K562 (cell line): ENCODE results near the gene ADAMTS7. TPM values are rescaled to one million over a fixed set of nuclear protein-coding genes. Genes with fewer than 3 reads are reported as not detected.

ENCODE experiments used
- ATAC-seq: fragments of 200-7000 bp; cut with Tn5 transposase; 3 replicates; pipeline ENCODE4 v1.9.1; 2020; ENCODE audit warnings: moderate library complexity
- BruUV-seq: library from RNA; stranded (reverse); fragments of 400-500 nt; replicated peaks from 2 replicates; lab custom pipeline; 2021; lab: Mats Ljungman, UMichigan
- CTCF ChIA-PET: fragments of 300-600 bp; formaldehyde crosslinking; extraction: SDS; loops from one replicate; lab custom pipeline; 2021; ENCODE audit warnings: low intra/inter-chr PET ratio; lab: Yijun Ruan, JAX
- POLR2A ChIA-PET: fragments of 300-600, 350-650 bp; sonication (Branson Sonifier 250); formaldehyde crosslinking; extraction: SDS; loops from one replicate; lab custom pipeline; 2021; ENCODE audit warnings: antibody characterized with exemption, inconsistent platforms; lab: Yijun Ruan, JAX
- DNase-seq, 4 experiments: peaks; one replicate each; pipeline versions ENCODE4 v3.0.0 to v3.0.0-alpha.2; 2011 to 2018; ENCODE audit warnings: low spot score in 3 of 4, mixed read lengths in 3 of 4; ENCODE audit errors: extremely low read depth in 1 of 4
- FAIRE-seq: peaks from 2 replicates; lab custom pipeline; 2011; peaks lifted over from hg19 to GRCh38; lab: Jason Lieb, UNC
- H2AFZ ChIP-seq: 2 replicates; pipeline ENCODE4 v1.6.0; 2011; ENCODE audit warnings: low read depth, low read length, control low read depth, inconsistent platforms
- H3K27ac ChIP-seq: fragments of 200-600 bp; 3 replicates; pipeline ENCODE4 v1.8.0; 2011; ENCODE audit warnings: low read depth, mild to moderate bottlenecking, control low read depth, inconsistent platforms, low read length, moderate library complexity, mixed read lengths; ENCODE audit errors: extremely low read depth
- H3K27me3 ChIP-seq, 2 experiments: fragments of 300-600 bp in 1 of 2; 2 replicates in 1 of 2; 3 replicates in 1 of 2; pipeline versions ENCODE4 v1.6.0 to v1.8.0; 2011; ENCODE audit warnings: inconsistent platforms in 2 of 2, low read length in 2 of 2, mild to moderate bottlenecking in 1 of 2, mixed read lengths in 1 of 2, moderate library complexity in 1 of 2; ENCODE audit not compliant: control insufficient read depth in 2 of 2, insufficient read depth in 2 of 2
- H3K36me3 ChIP-seq: fragments of 300-600 bp; 3 replicates; pipeline ENCODE4 v1.8.0; 2011; ENCODE audit warnings: mild to moderate bottlenecking, low read length, inconsistent platforms; ENCODE audit not compliant: control insufficient read depth, insufficient read depth
- H3K4me1 ChIP-seq, 2 experiments: fragments of 200-600 bp in 1 of 2; replicated peaks in 1 of 2; 2 replicates in 1 of 2; 3 replicates in 1 of 2; pipeline versions ENCODE4 v1.5.1 to v1.8.0; 2011; ENCODE audit warnings: inconsistent platforms in 2 of 2, low read length in 2 of 2, mild to moderate bottlenecking in 1 of 2, mixed read lengths in 1 of 2, moderate library complexity in 1 of 2; ENCODE audit not compliant: control insufficient read depth in 2 of 2, insufficient read depth in 2 of 2
- H3K4me2 ChIP-seq: 2 replicates; pipeline ENCODE4 v1.6.1; 2011; ENCODE audit warnings: low read length, control low read depth, inconsistent platforms, mixed read lengths; ENCODE audit not compliant: insufficient read depth
- H3K4me3 ChIP-seq: fragments of 200-600 bp; sonication (generic), shearing (Covaris generic); 2 replicates; pipeline ENCODE4 v1.5.1; 2016; ENCODE audit warnings: control low read depth, inconsistent platforms
- H3K79me2 ChIP-seq: fragments of 200-600 bp; 3 replicates; pipeline ENCODE4 v1.8.0; 2011; ENCODE audit warnings: low read length, inconsistent platforms; ENCODE audit not compliant: control insufficient read depth, insufficient read depth
- H3K9ac ChIP-seq, 2 experiments: 2 replicates each; pipeline versions ENCODE4 v1.6.0 to v1.6.1; 2011; ENCODE audit warnings: low read depth in 2 of 2, low read length in 2 of 2, control low read depth in 1 of 2, inconsistent platforms in 1 of 2, mild to moderate bottlenecking in 1 of 2, mixed read lengths in 1 of 2; ENCODE audit not compliant: insufficient read depth in 1 of 2
- H3K9me1 ChIP-seq: one replicate; pipeline ENCODE4 v1.6.0; 2011; ENCODE audit warnings: inconsistent platforms, mild to moderate bottlenecking, low read length, moderate library complexity; ENCODE audit not compliant: control insufficient read depth, insufficient read depth
- H3K9me3 ChIP-seq: replicated peaks from 2 replicates; pipeline ENCODE4 v1.5.1; 2011; ENCODE audit warnings: low read depth, low read length, inconsistent platforms; ENCODE audit not compliant: control insufficient read depth, insufficient read depth
- H4K20me1 ChIP-seq: replicated peaks from 2 replicates; pipeline ENCODE4 v1.6.1; 2011; ENCODE audit warnings: low read length, inconsistent platforms, mixed read lengths; ENCODE audit not compliant: control insufficient read depth, insufficient read depth
- ASH1L ChIP-seq: fragments of 450-650 bp; IDR thresholded peaks from 2 replicates; pipeline ENCODE4 v1.6.1; 2018; ENCODE audit warnings: borderline replicate concordance, mild to moderate bottlenecking, low read depth; ENCODE audit not compliant: partially characterized antibody
- HMG20A ChIP-seq: fragments of 450-650 bp; formaldehyde crosslinking; conservative IDR thresholded peaks from 2 replicates; pipeline ENCODE4 v1.4.0; 2020; ENCODE audit warnings: mild to moderate bottlenecking, mixed read lengths
- HMGXB4 ChIP-seq: sonication (generic); formaldehyde crosslinking; IDR thresholded peaks from 2 replicates; pipeline ENCODE4 v1.8.1; 2023; ENCODE audit warnings: mild to moderate bottlenecking, missing genetic modification reagents
- ID3 ChIP-seq, 2 experiments: fragments of 250-450 bp in 1 of 2; fragments of 450-650 bp in 1 of 2; sonication (Bioruptor Pico) in 1 of 2; IDR thresholded peaks; 2 replicates each; pipeline versions ENCODE4 v1.6.1 to v1.8.0; 2016 to 2021; ENCODE audit warnings: mild to moderate bottlenecking in 2 of 2, moderate library complexity in 2 of 2, missing compliant biosample characterization in 1 of 2, missing genetic modification characterization in 1 of 2
- NCOR1 ChIP-seq: fragments of 450-650 bp; IDR thresholded peaks from 2 replicates; pipeline ENCODE4 v1.6.1; 2016; ENCODE audit warnings: mild to moderate bottlenecking, moderate library complexity
- PATZ1 ChIP-seq: fragments of 250-450 bp; sonication (Bioruptor Pico); IDR thresholded peaks from 2 replicates; pipeline ENCODE4 v1.5.0; 2020; ENCODE audit warnings: mild to moderate bottlenecking, borderline replicate concordance
- USF2 ChIP-seq: sonication (generic); formaldehyde crosslinking; IDR thresholded peaks from 2 replicates; pipeline ENCODE4 v1.5.0; 2020; ENCODE audit warnings: missing genetic modification reagents
- ZBTB1 ChIP-seq: sonication (generic); formaldehyde crosslinking; IDR thresholded peaks from 2 replicates; pipeline ENCODE4 v1.8.1; 2023; ENCODE audit warnings: missing genetic modification reagents, low read depth, mild to moderate bottlenecking, borderline replicate concordance
- ZBTB7A ChIP-seq: IDR thresholded peaks from 2 replicates; pipeline ENCODE4 v1.6.1; 2011; ENCODE audit warnings: low read depth, mild to moderate bottlenecking, low read length, moderate library complexity, borderline replicate concordance; ENCODE audit not compliant: control insufficient read depth
- ZNF280B ChIP-seq: fragments of 250-450 bp; sonication (Bioruptor Pico); IDR thresholded peaks from 2 replicates; pipeline ENCODE4 v1.5.1; 2021; ENCODE audit warnings: mild to moderate bottlenecking
- ZNF316 ChIP-seq: fragments of 450-650 bp; IDR thresholded peaks from 2 replicates; pipeline ENCODE4 v1.6.1; 2016
- ZNF57 ChIP-seq: fragments of 450-650 bp; formaldehyde crosslinking; IDR thresholded peaks from 2 replicates; pipeline ENCODE4 v1.4.0; 2020; ENCODE audit warnings: mild to moderate bottlenecking, moderate library complexity
- ZNF75A ChIP-seq: fragments of 450-650 bp; formaldehyde crosslinking; IDR thresholded peaks from 2 replicates; pipeline ENCODE4 v1.4.0; 2020; ENCODE audit warnings: mild to moderate bottlenecking
- ZNF79 ChIP-seq: fragments of 250-450 bp; sonication (Bioruptor Pico); IDR thresholded peaks from 2 replicates; pipeline ENCODE4 v1.4.0; 2020; ENCODE audit warnings: low read depth, mild to moderate bottlenecking, moderate library complexity
- WGBS: fragments of 100-300 bp; shearing (Covaris generic); methylation state at CpG from one replicate; pipeline ENCODE4 v1.1.6; 2016; ENCODE audit warnings: low coverage, mixed read lengths; ENCODE audit not compliant: insufficient coverage; ENCODE audit errors: missing lambda C conversion rate; 5-methylcytosine and 5-hydroxymethylcytosine counted together
- in situ Hi-C: fragments of 300-500 bp; cut with MboI; formaldehyde crosslinking; loops from 4 replicates; pipeline ENCODE4 v1.15.0; 2018; ENCODE audit warnings: inconsistent platforms, mixed read lengths
- intact Hi-C: fragments of 100-400 bp; cut with micrococcal nuclease; formaldehyde crosslinking; loops from 2 replicates; pipeline ENCODE4 v1.14.2; 2022
- polyA plus RNA-seq, 8 experiments: library from polyadenylated mRNA; depleted of rRNA in 4 of 8; stranded (reverse) in 5 of 8; unstranded in 3 of 8; fragments of >200 nt; fragmentation: Nextera tagmentation in 2 of 8; fragmentation: Illumina TruSeq in 1 of 8; extraction: Ambion mirVana in 2 of 8; extraction: Trizol in 1 of 8; gene quantifications; 2 replicates each; pipeline versions ENCODE4 v1.2.1 to v1.2.3, GENCODE V29; 2011 to 2014; ENCODE audit warnings: inconsistent platforms in 1 of 8, missing spikeins in 1 of 8
- total RNA-seq, 7 experiments: library from RNA; depleted of rRNA in 6 of 7; stranded (reverse); fragments of >200 nt in 6 of 7; fragmentation: Illumina TruSeq in 2 of 7; extraction: Trizol in 2 of 7; gene quantifications; 2 replicates each; pipeline versions ENCODE4 v1.2.1 to v1.2.3, GENCODE V29; 2011 to 2021; ENCODE audit warnings: low replicate concordance in 1 of 7

The ADAMTS7 gene
- total and polyA plus RNA-seq, 9 of the 15 experiments (the other 6 are each of a cell fraction or from before 2014, with no cell fraction given): 0.05 to 0.07 TPM; not detected in 7

- H4K20me1 ChIP-seq: no peaks in the 10 kb centered on the region
- DNase-seq (no peak), ATAC-seq (no peak), FAIRE-seq (no peak)
- in situ Hi-C loops (loop anchor here (10.0 kb wide), 1 partner anchor 398 kb away; no protein-coding TSS in a partner anchor), intact Hi-C loops (no loop called here)
- no peak overlapping the region for H3K27ac ChIP-seq
- no peaks in the 10 kb centered on the region for H3K79me2 ChIP-seq
- H3K4me2 ChIP-seq: no peak overlapping the region
- no peaks in the 10 kb centered on the region for H3K9me3 ChIP-seq
- H3K9me1 ChIP-seq: no peaks in the 10 kb centered on the region
- H3K4me3 ChIP-seq: no peak overlapping the region
- no peak overlapping the region for H3K9ac ChIP-seq
- no peak overlapping the region for H2AFZ ChIP-seq
- no TSS peak for BruUV-seq
- WGBS: 2% methylated on average over 8 of the region's 8 CpGs
- H3K27me3 ChIP-seq: no peaks in the 10 kb centered on the region; a peak in 1 of 5 replicates
- POLR2A ChIA-PET: no interaction called here
- CTCF ChIA-PET: interaction anchor here (0.7 kb wide), 1 partner anchor 264 kb away, joined by 3 read pairs; no protein-coding TSS in a partner anchor
- peaks cover 0 to 3% of the 10 kb centered on the region in 2 experiments; a peak in 2 of 5 replicates for H3K4me1 ChIP-seq
- no peaks in the 10 kb centered on the region for H3K36me3 ChIP-seq
- TF ChIP-seq ZNF57 (CRISPR knock-in tag) (no peak), ID3 (CRISPR knock-in tag; IDR thresholded peaks at IDR 0.05) (no peak), ID3 (tag; IDR thresholded peaks at IDR 0.05) (no peak), ASH1L (no peak), HMGXB4 (CRISPR knock-in tag) (no peak), ZNF316 (peak; percentile 57; the same call in 1 of the 2 replicates), ZNF75A (CRISPR knock-in tag) (no peak), HMG20A (CRISPR knock-in tag) (no peak), NCOR1 (peak; percentile 14; the same call in 1 of the 2 replicates), ZNF280B (CRISPR knock-in tag) (no peak), ZBTB1 (no peak), USF2 (no peak), ZNF79 (CRISPR knock-in tag) (no peak), PATZ1 (CRISPR knock-in tag) (no peak), ZBTB7A (no peak)
These were observed 98.3 kb downstream of the ADAMTS7 start for GRCh38 chr15:78712797-78713515.
